Measurements from ENCODE around the gene RNASE1.

Gene RNASE1

DNA sequence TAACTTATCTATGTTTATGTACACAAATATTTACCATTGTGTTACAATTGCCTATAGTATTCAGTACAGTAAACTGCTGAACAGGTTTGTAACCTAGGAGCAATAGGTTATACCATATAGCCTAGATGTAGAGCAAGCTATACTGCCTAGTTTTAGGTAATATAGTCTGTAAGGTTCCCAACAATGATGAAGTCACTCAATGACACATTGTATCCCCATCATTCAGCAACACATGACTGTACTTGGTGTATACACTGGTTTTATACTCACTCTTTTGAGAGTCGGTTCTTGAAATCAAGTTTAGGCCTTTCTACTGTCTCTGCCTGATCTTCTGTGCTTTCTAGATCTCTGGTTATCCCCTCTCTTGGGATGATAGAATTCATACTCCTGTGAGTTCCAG, 5.5 kb downstream of the RNASE1 start:
- Histone ChIP-seq H3K27ac (ENCODE audit: low read depth, low read length) (no peak overlapping the region), H3K4me3 (ENCODE audit: low read depth in 1 of 2, low read length in 2 of 2) (no peak overlapping the region), H3K36me3 (ENCODE audit: control insufficient read depth in 1 of 2, insufficient read depth in 2 of 2, low read length in 2 of 2) (no peaks in the 10 kb centered on the region), H3K9ac (ENCODE audit: low read depth in 1 of 2, low read length in 2 of 2) (no peak overlapping the region), H3K9me3 (ENCODE audit: control insufficient read depth in 1 of 2, low read length in 2 of 2) (no peaks in the 10 kb centered on the region), H3K27me3 (ENCODE audit: control insufficient read depth in 1 of 2, insufficient read depth in 2 of 2, low read length in 2 of 2) (no peaks in the 10 kb centered on the region), H3K4me1 (ENCODE audit: control insufficient read depth in 1 of 2, insufficient read depth in 2 of 2, low read length in 2 of 2) (peaks cover 10 to 22% of the 10 kb centered on the region in 2 donors)

DNA sequence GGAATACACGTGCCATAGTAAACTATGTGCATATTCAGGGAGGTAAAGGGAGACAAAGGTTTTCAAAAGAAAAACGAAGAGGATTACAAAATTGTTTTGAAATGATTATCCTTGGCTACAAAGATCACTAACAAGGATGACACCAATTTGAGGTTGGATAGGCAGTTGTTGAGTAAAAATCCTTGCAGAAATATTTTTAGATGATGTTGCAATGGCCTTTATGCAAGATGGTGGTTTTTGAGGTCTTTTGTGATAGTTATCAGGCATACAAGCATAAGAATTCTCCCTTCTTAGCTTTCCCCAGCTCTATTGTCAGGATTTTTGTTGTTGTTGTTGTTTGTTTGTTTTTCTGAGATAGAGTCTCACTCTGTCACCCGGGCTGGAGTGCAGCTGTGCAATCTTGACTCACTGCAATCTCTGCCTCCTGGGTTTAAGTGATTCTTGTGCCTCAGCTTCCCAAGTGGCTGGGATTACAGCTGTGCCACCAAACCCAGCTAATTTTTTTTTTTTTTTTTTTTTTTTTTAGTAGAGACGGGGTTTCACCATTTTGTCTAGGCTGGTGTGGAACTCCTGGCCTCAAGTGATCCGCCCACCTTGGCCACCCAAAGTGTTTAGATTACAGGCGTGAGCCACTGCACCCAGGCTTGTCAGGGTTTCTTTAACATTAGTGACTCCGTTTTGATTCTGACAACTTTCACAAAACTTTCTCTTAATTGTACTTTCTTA, 7.8 kb downstream of the RNASE1 start:
- no peaks in the 10 kb centered on the region for H3K9me3 ChIP-seq (ENCODE audit: control insufficient read depth in 1 of 2, low read length in 2 of 2)
- no peak overlapping the region for H3K9ac ChIP-seq (ENCODE audit: low read depth in 1 of 2, low read length in 2 of 2)
- no peak overlapping the region for H3K27ac ChIP-seq (ENCODE audit: low read depth, low read length)
- no peaks in the 10 kb centered on the region for H3K36me3 ChIP-seq (ENCODE audit: control insufficient read depth in 1 of 2, insufficient read depth in 2 of 2, low read length in 2 of 2)
- H3K4me1 ChIP-seq (ENCODE audit: control insufficient read depth in 1 of 2, insufficient read depth in 2 of 2, low read length in 2 of 2) = peaks cover 0 to 9% of the 10 kb centered on the region in 2 donors
- no peaks in the 10 kb centered on the region for H3K27me3 ChIP-seq (ENCODE audit: control insufficient read depth in 1 of 2, insufficient read depth in 2 of 2, low read length in 2 of 2)
- no peak overlapping the region for H3K4me3 ChIP-seq (ENCODE audit: low read depth in 1 of 2, low read length in 2 of 2)

DNA sequence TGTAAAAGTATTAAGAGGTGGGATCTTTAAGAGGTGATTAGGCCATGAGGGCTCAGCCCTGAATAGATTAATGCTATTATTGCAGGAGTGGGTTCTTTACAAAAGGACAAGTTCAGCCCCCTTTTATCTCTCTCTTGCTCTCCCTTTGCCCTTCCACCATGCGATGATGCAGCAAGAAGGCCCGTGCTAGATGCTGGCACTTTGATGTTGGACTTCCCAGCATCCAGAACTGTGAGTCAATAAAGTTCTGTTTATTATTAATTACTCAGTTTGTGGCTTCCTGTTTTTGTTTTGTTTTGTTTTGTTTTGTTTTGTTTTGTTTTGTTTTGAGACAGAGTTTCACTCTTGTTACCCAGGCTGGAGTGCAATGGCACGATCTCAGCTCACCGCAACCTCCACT, 10.1 kb downstream of the RNASE1 start:
- no peaks in the 10 kb centered on the region for H3K27me3 ChIP-seq (ENCODE audit: control insufficient read depth in 1 of 2, insufficient read depth in 2 of 2, low read length in 2 of 2)
- no peak overlapping the region for H3K27ac ChIP-seq (ENCODE audit: low read depth, low read length)
- no peak overlapping the region for H3K4me3 ChIP-seq (ENCODE audit: low read depth in 1 of 2, low read length in 2 of 2)
- no peaks in the 10 kb centered on the region for H3K36me3 ChIP-seq (ENCODE audit: control insufficient read depth in 1 of 2, insufficient read depth in 2 of 2, low read length in 2 of 2)
- no peak overlapping the region for H3K9ac ChIP-seq (ENCODE audit: low read depth in 1 of 2, low read length in 2 of 2)
- no peaks in the 10 kb centered on the region for H3K9me3 ChIP-seq (ENCODE audit: control insufficient read depth in 1 of 2, low read length in 2 of 2)
- H3K4me1 ChIP-seq (ENCODE audit: control insufficient read depth in 1 of 2, insufficient read depth in 2 of 2, low read length in 2 of 2) = no peaks in the 10 kb centered on the region

DNA sequence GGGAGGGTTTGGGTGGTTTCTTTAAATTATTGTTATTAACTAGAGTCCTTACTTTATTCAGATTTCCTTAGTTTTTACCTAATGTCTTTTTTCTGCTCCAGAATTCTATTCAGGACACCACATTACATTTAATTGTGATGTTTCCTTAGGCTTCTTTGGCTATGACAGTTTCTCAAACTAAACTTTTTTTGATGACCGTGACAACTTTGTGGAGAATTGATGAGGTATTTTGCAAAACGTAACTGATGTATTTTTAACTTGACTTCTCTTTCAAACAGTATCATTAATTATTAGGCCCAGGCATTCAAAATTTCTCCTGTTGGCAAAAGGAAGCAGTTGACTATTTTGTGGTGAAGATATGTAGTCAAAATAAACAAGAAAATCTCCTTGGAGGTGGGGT, 11.0 kb downstream of the RNASE1 start:
- Histone ChIP-seq H3K27me3 (ENCODE audit: control insufficient read depth in 1 of 2, insufficient read depth in 2 of 2, low read length in 2 of 2) (no peaks in the 10 kb centered on the region), H3K9me3 (ENCODE audit: control insufficient read depth in 1 of 2, low read length in 2 of 2) (no peaks in the 10 kb centered on the region), H3K4me3 (ENCODE audit: low read depth in 1 of 2, low read length in 2 of 2) (no peak overlapping the region), H3K36me3 (ENCODE audit: control insufficient read depth in 1 of 2, insufficient read depth in 2 of 2, low read length in 2 of 2) (no peaks in the 10 kb centered on the region), H3K9ac (ENCODE audit: low read depth in 1 of 2, low read length in 2 of 2) (no peak overlapping the region), H3K4me1 (ENCODE audit: control insufficient read depth in 1 of 2, insufficient read depth in 2 of 2, low read length in 2 of 2) (no peaks in the 10 kb centered on the region), H3K27ac (ENCODE audit: low read depth, low read length) (no peak overlapping the region)

DNA sequence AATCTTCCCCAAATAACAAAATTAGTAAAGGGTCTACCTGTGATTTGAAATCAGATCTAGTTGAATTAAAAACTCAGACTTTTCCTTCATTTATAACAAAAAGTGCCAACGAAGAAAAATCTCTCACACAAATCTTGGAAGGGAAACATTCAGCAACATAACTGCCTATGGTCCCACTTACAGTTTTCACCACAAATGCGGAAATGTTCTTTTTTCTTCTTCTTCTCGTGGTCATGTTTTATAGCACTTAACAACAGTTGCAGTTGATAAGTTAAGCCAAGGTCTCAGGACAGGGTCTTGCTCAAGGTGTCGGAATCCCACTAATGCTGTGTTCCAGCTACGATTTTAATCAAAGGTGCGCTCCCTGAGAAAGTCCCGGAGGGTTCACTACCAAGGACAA, 11.5 kb downstream of the RNASE1 start:
- Histone ChIP-seq H3K4me1 (ENCODE audit: control insufficient read depth in 1 of 2, insufficient read depth in 2 of 2, low read length in 2 of 2) (no peaks in the 10 kb centered on the region), H3K36me3 (ENCODE audit: control insufficient read depth in 1 of 2, insufficient read depth in 2 of 2, low read length in 2 of 2) (no peaks in the 10 kb centered on the region), H3K4me3 (ENCODE audit: low read depth in 1 of 2, low read length in 2 of 2) (no peak overlapping the region), H3K27ac (ENCODE audit: low read depth, low read length) (no peak overlapping the region), H3K9me3 (ENCODE audit: control insufficient read depth in 1 of 2, low read length in 2 of 2) (no peaks in the 10 kb centered on the region), H3K27me3 (ENCODE audit: control insufficient read depth in 1 of 2, insufficient read depth in 2 of 2, low read length in 2 of 2) (no peaks in the 10 kb centered on the region), H3K9ac (ENCODE audit: low read depth in 1 of 2, low read length in 2 of 2) (no peak overlapping the region)

DNA sequence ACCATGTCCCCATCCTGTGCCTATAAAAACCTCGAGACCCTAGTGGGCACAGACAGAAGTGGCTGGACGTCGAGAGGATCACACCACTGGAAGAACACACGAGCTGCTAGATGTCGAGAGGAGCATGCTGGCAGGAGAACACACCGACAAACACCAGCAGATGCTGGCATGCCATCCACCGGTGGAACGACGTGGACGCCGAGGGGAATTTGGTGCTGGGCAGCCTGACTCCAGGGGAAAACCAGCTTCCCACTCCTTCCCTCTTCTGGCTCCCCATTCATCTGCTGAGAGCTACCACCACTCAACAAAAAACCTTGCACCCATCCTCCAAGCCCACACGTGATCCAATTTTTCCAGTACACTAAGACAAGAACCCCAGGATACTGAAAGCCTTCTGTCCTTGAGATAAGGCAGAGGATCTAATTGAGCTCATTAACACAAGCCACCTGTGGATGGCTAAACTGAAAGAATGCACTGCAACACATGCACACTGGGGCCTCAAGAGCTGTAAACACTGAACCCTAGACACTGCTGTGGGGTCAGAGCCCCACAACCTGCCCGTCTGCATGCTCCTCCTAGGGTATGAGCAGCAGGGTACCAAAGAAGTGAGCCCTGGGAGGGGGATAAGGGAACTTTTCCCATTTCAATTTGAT, 12.1 kb downstream of the RNASE1 start:
- Histone ChIP-seq H3K27ac (ENCODE audit: low read depth, low read length) (no peak overlapping the region), H3K9me3 (ENCODE audit: control insufficient read depth in 1 of 2, low read length in 2 of 2) (no peaks in the 10 kb centered on the region), H3K4me3 (ENCODE audit: low read depth in 1 of 2, low read length in 2 of 2) (no peak overlapping the region), H3K9ac (ENCODE audit: low read depth in 1 of 2, low read length in 2 of 2) (no peak overlapping the region), H3K4me1 (ENCODE audit: control insufficient read depth in 1 of 2, insufficient read depth in 2 of 2, low read length in 2 of 2) (no peaks in the 10 kb centered on the region), H3K27me3 (ENCODE audit: control insufficient read depth in 1 of 2, insufficient read depth in 2 of 2, low read length in 2 of 2) (no peaks in the 10 kb centered on the region), H3K36me3 (ENCODE audit: control insufficient read depth in 1 of 2, insufficient read depth in 2 of 2, low read length in 2 of 2) (no peaks in the 10 kb centered on the region)

DNA sequence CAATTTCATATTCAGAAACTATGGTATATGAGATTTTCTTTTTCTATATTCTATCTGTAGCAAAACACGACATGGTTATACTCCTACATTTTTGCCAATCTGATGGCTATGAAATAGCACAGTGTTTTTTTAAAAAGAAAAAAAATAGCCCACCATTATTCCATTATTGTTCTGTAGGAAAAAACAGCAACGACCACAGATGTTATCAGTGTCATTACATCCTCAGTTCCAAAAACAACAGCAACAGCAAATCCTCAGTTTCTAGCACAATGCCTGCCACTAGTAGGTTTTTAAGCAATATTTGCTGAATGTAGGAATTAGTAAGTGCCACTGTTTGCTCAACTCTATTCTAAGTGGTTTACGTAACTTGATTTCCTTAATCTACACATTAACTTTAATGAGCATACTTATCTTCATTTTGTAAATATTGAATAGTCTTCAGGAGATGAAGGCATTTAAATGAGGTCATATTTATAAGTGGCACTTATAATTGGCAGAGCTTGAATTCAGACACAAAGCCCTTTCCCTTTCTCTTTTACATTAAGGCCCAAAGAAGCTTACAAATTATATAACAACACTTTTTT, 13.3 kb downstream of the RNASE1 start:
- H3K4me3 ChIP-seq (ENCODE audit: low read depth in 1 of 2, low read length in 2 of 2) = no peak overlapping the region
- H3K27ac ChIP-seq (ENCODE audit: low read depth, low read length) = no peak overlapping the region
- H3K36me3 ChIP-seq (ENCODE audit: control insufficient read depth in 1 of 2, insufficient read depth in 2 of 2, low read length in 2 of 2) = no peaks in the 10 kb centered on the region
- H3K27me3 ChIP-seq (ENCODE audit: control insufficient read depth in 1 of 2, insufficient read depth in 2 of 2, low read length in 2 of 2) = no peaks in the 10 kb centered on the region
- H3K9ac ChIP-seq (ENCODE audit: low read depth in 1 of 2, low read length in 2 of 2) = no peak overlapping the region
- H3K9me3 ChIP-seq (ENCODE audit: control insufficient read depth in 1 of 2, low read length in 2 of 2) = no peaks in the 10 kb centered on the region
- H3K4me1 ChIP-seq (ENCODE audit: control insufficient read depth in 1 of 2, insufficient read depth in 2 of 2, low read length in 2 of 2) = no peaks in the 10 kb centered on the region

DNA sequence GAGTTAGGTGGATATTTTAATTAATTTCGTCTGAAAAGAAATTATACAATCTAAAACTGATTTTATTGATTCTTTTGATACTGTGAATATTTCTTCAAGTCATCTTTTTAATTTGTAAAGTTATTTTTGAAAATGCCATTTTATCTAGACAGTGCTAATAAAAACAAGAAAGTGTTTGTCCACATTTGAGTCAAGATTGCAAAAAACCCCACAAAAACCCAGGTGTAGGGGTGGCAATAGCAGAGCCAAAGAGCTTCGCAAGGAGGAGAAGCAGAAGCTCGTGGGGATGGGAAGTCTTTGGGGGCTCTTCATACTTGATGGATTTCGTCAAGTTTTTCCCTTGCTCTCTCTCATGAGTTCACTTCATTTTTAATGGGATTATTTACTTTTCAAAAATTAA, 15.6 kb downstream of the RNASE1 start:
- Histone ChIP-seq H3K27ac (ENCODE audit: low read depth, low read length) (no peak overlapping the region), H3K9ac (ENCODE audit: low read depth in 1 of 2, low read length in 2 of 2) (no peak overlapping the region), H3K4me1 (ENCODE audit: control insufficient read depth in 1 of 2, insufficient read depth in 2 of 2, low read length in 2 of 2) (peaks cover under 1 to 7% of the 10 kb centered on the region in 2 donors), H3K4me3 (ENCODE audit: low read depth in 1 of 2, low read length in 2 of 2) (no peak overlapping the region), H3K27me3 (ENCODE audit: control insufficient read depth in 1 of 2, insufficient read depth in 2 of 2, low read length in 2 of 2) (no peaks in the 10 kb centered on the region), H3K9me3 (ENCODE audit: control insufficient read depth in 1 of 2, low read length in 2 of 2) (no peaks in the 10 kb centered on the region), H3K36me3 (ENCODE audit: control insufficient read depth in 1 of 2, insufficient read depth in 2 of 2, low read length in 2 of 2) (no peaks in the 10 kb centered on the region)

DNA sequence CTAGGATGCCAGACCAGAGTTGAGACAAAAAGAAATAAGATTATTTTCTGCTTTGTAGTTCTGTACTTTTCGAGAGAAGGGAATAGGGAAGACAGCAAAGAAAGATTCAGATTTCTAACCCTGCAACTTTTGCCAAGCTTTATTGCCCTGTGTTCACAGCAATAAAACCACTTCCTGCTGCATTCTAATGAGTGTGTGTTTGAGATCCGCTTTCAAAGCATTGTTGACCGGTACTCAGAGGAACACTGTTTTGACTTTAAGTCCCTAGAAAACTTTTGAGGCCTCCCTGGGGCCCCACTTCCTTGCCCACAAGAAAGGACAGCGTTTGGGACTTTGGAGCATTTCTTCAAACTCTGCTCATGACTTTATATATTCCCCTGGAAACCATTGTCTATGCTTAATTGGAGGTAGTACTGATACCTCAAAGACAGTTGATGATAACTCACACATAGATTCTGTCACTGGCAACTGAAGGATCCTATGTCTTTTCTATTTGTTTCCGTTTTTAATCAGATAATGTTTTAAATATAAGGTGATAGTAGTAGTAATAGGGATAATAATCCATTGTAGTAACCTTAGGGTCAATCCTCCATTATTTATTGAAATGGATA, 20.3 kb downstream of the RNASE1 start:
- Histone ChIP-seq H3K9ac (ENCODE audit: low read depth in 1 of 2, low read length in 2 of 2) (peak overlapping the region in 1 of 2 donors; percentile 9), H3K9me3 (ENCODE audit: control insufficient read depth in 1 of 2, low read length in 2 of 2) (no peaks in the 10 kb centered on the region), H3K36me3 (ENCODE audit: control insufficient read depth in 1 of 2, insufficient read depth in 2 of 2, low read length in 2 of 2) (no peaks in the 10 kb centered on the region), H3K27ac (ENCODE audit: low read depth, low read length) (no peak overlapping the region), H3K4me1 (ENCODE audit: control insufficient read depth in 1 of 2, insufficient read depth in 2 of 2, low read length in 2 of 2) (peaks cover 13 to 20% of the 10 kb centered on the region in 2 donors), H3K4me3 (ENCODE audit: low read depth in 1 of 2, low read length in 2 of 2) (peak overlapping the region; percentile 58 to 60), H3K27me3 (ENCODE audit: control insufficient read depth in 1 of 2, insufficient read depth in 2 of 2, low read length in 2 of 2) (no peaks in the 10 kb centered on the region)

DNA sequence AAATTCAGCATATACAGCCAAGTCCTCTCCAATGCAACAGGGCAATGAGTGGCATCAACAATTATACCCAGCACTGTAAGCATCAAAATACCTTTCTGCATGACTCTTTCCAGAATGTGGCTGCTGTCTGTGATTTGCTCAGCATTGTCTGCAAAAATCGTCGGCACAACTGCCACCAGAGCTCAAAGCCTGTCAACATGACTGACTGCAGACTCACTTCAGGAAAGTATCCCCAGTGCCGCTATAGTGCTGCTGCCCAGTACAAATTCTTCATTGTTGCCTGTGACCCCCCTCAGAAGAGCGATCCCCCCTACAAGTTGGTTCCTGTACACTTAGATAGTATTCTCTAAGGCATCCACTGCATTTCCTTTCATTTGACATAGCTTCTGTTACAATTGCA, 20.8 kb downstream of the RNASE1 start:
- H3K36me3 ChIP-seq (ENCODE audit: control insufficient read depth in 1 of 2, insufficient read depth in 2 of 2, low read length in 2 of 2) = no peaks in the 10 kb centered on the region
- H3K27me3 ChIP-seq (ENCODE audit: control insufficient read depth in 1 of 2, insufficient read depth in 2 of 2, low read length in 2 of 2) = no peaks in the 10 kb centered on the region
- H3K4me1 ChIP-seq (ENCODE audit: control insufficient read depth in 1 of 2, insufficient read depth in 2 of 2, low read length in 2 of 2) = peaks cover 13 to 20% of the 10 kb centered on the region in 2 donors
- peak overlapping the region; percentile 58 to 60 for H3K4me3 ChIP-seq (ENCODE audit: low read depth in 1 of 2, low read length in 2 of 2)
- no peaks in the 10 kb centered on the region for H3K9me3 ChIP-seq (ENCODE audit: control insufficient read depth in 1 of 2, low read length in 2 of 2)
- no peak overlapping the region for H3K27ac ChIP-seq (ENCODE audit: low read depth, low read length)
- peak overlapping the region; percentile 9 to 10 for H3K9ac ChIP-seq (ENCODE audit: low read depth in 1 of 2, low read length in 2 of 2)

All from duodenal mucosa (tissue), 2 donors.